Stomach (tissue), 9 donors: ENCODE measurements around the gene CASKIN2. TPM values are rescaled to one million over a fixed set of nuclear protein-coding genes. Genes with fewer than 3 reads are reported as not detected.
A peak's percentile ranks its signal among the peaks of the same experiment; 100 is the strongest.

ENCODE experiments used
- DNase-seq, 2 donors: peaks; one replicate each; pipeline versions ENCODE4 v3.0.0 to v3.0.0-alpha.2; 2013 to 2019
- H3K27ac ChIP-seq, 5 donors: fragments of 200-600 bp in 4 of 5; sonication (generic) in 4 of 5; one replicate each; pipeline ENCODE4 v1.5.1; 2013 to 2019; ENCODE audit warnings: mild to moderate bottlenecking in 1 of 5, moderate library complexity in 1 of 5
- H3K27me3 ChIP-seq, 3 donors: fragments of 200-600 bp; sonication (generic); one replicate each; pipeline ENCODE4 v1.5.1; 2017 to 2019; ENCODE audit warnings: mixed run types in 1 of 3
- H3K36me3 ChIP-seq, 4 donors: fragments of 200-600 bp; sonication (generic); 1 replicate in 3 of 4; 2 replicates in 1 of 4; pipeline ENCODE4 v1.5.1; 2016 to 2019
- H3K4me1 ChIP-seq, 4 donors: fragments of 200-600 bp; sonication (generic); one replicate each; pipeline ENCODE4 v1.5.1; 2016 to 2019
- H3K4me3 ChIP-seq, 4 donors: fragments of 200-600 bp; sonication (generic) in 3 of 4; one replicate each; pipeline ENCODE4 v1.5.1; 2016 to 2019; ENCODE audit warnings: mild to moderate bottlenecking in 1 of 4
- H3K9me3 ChIP-seq, 4 donors: fragments of 200-600 bp; sonication (generic); one replicate each; pipeline ENCODE4 v1.5.1; 2016 to 2019
- CTCF ChIP-seq, 7 experiments: fragments of 450-650 bp in 4 of 7; fragments of 200-600 bp in 3 of 7; sonication (generic) in 3 of 7; IDR thresholded peaks; one replicate each; pipeline ENCODE4 v1.5.1; 2016 to 2019; ENCODE audit warnings: antibody characterized with exemption in 7 of 7, control low read depth in 2 of 7, mild to moderate bottlenecking in 1 of 7
- EP300 ChIP-seq: sonication (generic); formaldehyde crosslinking; IDR thresholded peaks from one replicate; pipeline ENCODE4 v1.6.1; 2017; ENCODE audit warnings: antibody characterized with exemption
- POLR2A ChIP-seq, 4 donors: fragments of 450-650 bp; IDR thresholded peaks; one replicate each; pipeline ENCODE4 v1.6.1; 2016; ENCODE audit warnings: antibody characterized with exemption in 4 of 4, control low read depth in 2 of 4, mild to moderate bottlenecking in 1 of 4, moderate library complexity in 1 of 4
- POLR2AphosphoS5 ChIP-seq, 3 donors: sonication (generic); formaldehyde crosslinking; IDR thresholded peaks; one replicate each; pipeline ENCODE4 v1.6.1; 2016; ENCODE audit warnings: antibody characterized with exemption in 3 of 3
- WGBS, 5 donors: extraction: QIAGEN DNeasy Blood & Tissue Kit in 3 of 5; methylation state at CpG; one replicate each; pipeline versions ENCODE4 v1.1.5 to v1.1.7; 2013 to 2018; 5-methylcytosine and 5-hydroxymethylcytosine counted together
- intact Hi-C: fragments of 100-400 bp; cut with DNase I; formaldehyde crosslinking; loops from one replicate; pipeline ENCODE4 v1.15.1; 2023; ENCODE audit warnings: low total_unique reads
- polyA plus RNA-seq, 3 donors: library from polyadenylated mRNA; stranded (reverse); fragments of 200-250 nt; gene quantifications; one replicate each; pipeline ENCODE4 v1.2.3, GENCODE V29; 2013
- total RNA-seq, 5 donors: library from RNA; depleted of rRNA; stranded (reverse); fragments of >200 nt; gene quantifications; one replicate each; pipeline versions ENCODE4 v1.1.0 to v1.2.3, GENCODE V29; 2014 to 2016
- donor health status: healthy with polysubstance abuse.
- donor health status: Bipolar disorder and iron deficiency.
- donor health status: healthy.

The CASKIN2 gene
- total and polyA plus RNA-seq, 8 donors: 5.4 to 27.4 (median 12.1) TPM

GRCh38 chr17:75506134-75506533, 9.2 kb downstream of the CASKIN2 start:
- Histone ChIP-seq H3K4me3 (no peak overlapping the region), H3K4me1 (peaks cover 16 to 60% (median 36%) of the 10 kb centered on the region in 4 donors), H3K27ac (no peak overlapping the region), H3K27me3 (no peaks in the 10 kb centered on the region), H3K36me3 (peaks cover 23 to 77% (median 69%) of the 10 kb centered on the region in 4 donors), H3K9me3 (no peaks in the 10 kb centered on the region)
- TF ChIP-seq EP300: no peak
- no peak for TF ChIP-seq CTCF (IDR thresholded peaks at IDR 0.05)
- no peak for TF ChIP-seq POLR2AphosphoS5 (IDR thresholded peaks at IDR 0.05)
- TF ChIP-seq POLR2A (IDR thresholded peaks at IDR 0.05): no peak
- DNase-seq: no peak
- WGBS, 5 donors: 86 to 93% (median 90%) methylated on average over 15 to 21 of the region's 21 CpGs
- intact Hi-C loops: loop anchor here (10.0 kb wide), 1 partner anchor 71 kb away; no protein-coding TSS in a partner anchor

- intact Hi-C loops: loop anchor here (10.0 kb wide), 1 partner anchor 71 kb away; no protein-coding TSS in a partner anchor
- no peak overlapping the region for H3K27ac ChIP-seq
- 84 to 93% (median 89%) methylated on average over 14 to 15 of the region's 15 CpGs for WGBS, 5 donors
- H3K4me1 ChIP-seq: peaks cover 15 to 60% (median 31%) of the 10 kb centered on the region in 4 donors
- no peaks in the 10 kb centered on the region for H3K9me3 ChIP-seq
- H3K36me3 ChIP-seq: peaks cover 28 to 82% (median 74%) of the 10 kb centered on the region in 4 donors
- no peak for DNase-seq
- H3K27me3 ChIP-seq: no peaks in the 10 kb centered on the region
- H3K4me3 ChIP-seq: no peak overlapping the region
- TF ChIP-seq CTCF (IDR thresholded peaks at IDR 0.05) (no peak), POLR2AphosphoS5 (IDR thresholded peaks at IDR 0.05) (no peak), POLR2A (IDR thresholded peaks at IDR 0.05) (no peak), EP300 (no peak)
Observed at GRCh38 chr17:75505640-75506039, 9.7 kb downstream of the CASKIN2 start.

- peaks cover 15 to 57% (median 27%) of the 10 kb centered on the region in 4 donors for H3K4me1 ChIP-seq
- WGBS, 5 donors: 73 to 85% (median 82%) methylated on average over 4 of the region's 4 CpGs
- no peaks in the 10 kb centered on the region for H3K27me3 ChIP-seq
- no peak overlapping the region for H3K27ac ChIP-seq
- H3K4me3 ChIP-seq: no peak overlapping the region
- no peak for TF ChIP-seq POLR2AphosphoS5 (IDR thresholded peaks at IDR 0.05)
- TF ChIP-seq EP300: no peak
- no peak for TF ChIP-seq CTCF (IDR thresholded peaks at IDR 0.05)
- TF ChIP-seq POLR2A (IDR thresholded peaks at IDR 0.05): no peak
- DNase-seq: no peak
- peaks cover 33 to 88% (median 80%) of the 10 kb centered on the region in 4 donors for H3K36me3 ChIP-seq
- no peaks in the 10 kb centered on the region for H3K9me3 ChIP-seq
- intact Hi-C loops: loop anchor here (10.0 kb wide), 1 partner anchor 70 kb away; no protein-coding TSS in a partner anchor
Observed at GRCh38 chr17:75505152-75505409, 10.3 kb downstream of the CASKIN2 start.

- H3K27me3 ChIP-seq: no peaks in the 10 kb centered on the region
- peaks cover 37 to 93% (median 85%) of the 10 kb centered on the region in 4 donors for H3K36me3 ChIP-seq
- peak overlapping the region in 2 of 5 donors; percentile 13 to 32 for H3K27ac ChIP-seq
- TF ChIP-seq POLR2A (IDR thresholded peaks at IDR 0.05) (no peak), CTCF (IDR thresholded peaks at IDR 0.05) (peak in 5 of 7 experiments; percentile 44 to 80 (median 57)), EP300 (no peak), POLR2AphosphoS5 (IDR thresholded peaks at IDR 0.05) (peak in 1 of 3 donors; percentile 37)
- WGBS, 5 donors: 52 to 71% (median 65%) methylated on average over 10 to 32 of the region's 32 CpGs
- no peaks in the 10 kb centered on the region for H3K9me3 ChIP-seq
- peaks cover 10 to 52% (median 23%) of the 10 kb centered on the region in 4 donors for H3K4me1 ChIP-seq
- no peak overlapping the region for H3K4me3 ChIP-seq
- peak; percentile 66 to 68 for DNase-seq
- intact Hi-C loops: loop anchor here (10.0 kb wide), 1 partner anchor 70 kb away; no protein-coding TSS in a partner anchor
Observed at GRCh38 chr17:75504347-75505151, 10.8 kb downstream of the CASKIN2 start.
